Fibroblast of peridontal ligament (primary cell): ENCODE results near the gene UBP1.
"Not testable (repeated sequence)": the region's sequence is repeated elsewhere in the genome, so short reads cannot be mapped to it uniquely, and the experiment has no call there.

Experiments used
- DNase-seq: peaks from one replicate; pipeline ENCODE4 v3.0.0-alpha.2; 2010; ENCODE audit errors: extremely low read depth

The UBP1 gene

DNA sequence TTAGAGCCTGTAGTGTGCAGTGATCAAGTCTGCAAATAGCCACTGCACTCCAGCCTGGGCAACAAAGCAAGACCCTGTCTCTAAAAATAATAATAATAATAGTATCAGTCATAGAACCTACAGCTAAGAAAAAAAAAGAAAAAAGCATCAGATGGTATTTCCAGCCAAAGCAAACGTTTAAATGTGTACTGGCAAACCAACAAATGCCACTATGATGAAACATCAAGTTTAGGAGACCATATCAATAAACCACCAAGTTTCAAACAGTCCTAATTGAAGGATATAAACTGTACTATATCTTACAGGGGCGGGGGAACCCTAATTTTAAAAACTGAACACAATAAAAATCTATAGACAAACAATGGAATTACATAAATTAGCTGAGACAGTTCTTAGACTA lies 6.4 kb downstream of the UBP1 start:
- peak; percentile 67 for DNase-seq

DNA sequence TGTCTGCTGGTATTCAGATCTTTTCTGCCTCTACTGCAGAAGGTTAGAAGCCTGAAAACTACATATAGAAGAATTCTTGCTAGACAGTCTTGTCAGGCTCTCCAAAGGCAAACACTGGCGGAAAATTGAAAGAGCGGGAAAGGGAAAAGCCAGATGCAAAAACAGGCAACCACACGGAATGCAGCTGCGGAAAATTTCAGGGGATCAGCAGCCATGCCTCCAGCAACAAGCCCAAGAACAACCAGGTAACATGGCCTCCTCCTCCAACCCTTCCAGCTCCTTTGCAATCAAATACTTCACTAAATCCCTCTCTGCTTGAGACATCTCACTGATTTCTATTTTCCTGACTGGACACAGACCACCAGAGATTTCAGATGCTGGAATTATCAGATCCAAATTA lies 9.6 kb downstream of the UBP1 start:
- DNase-seq = no peak

DNA sequence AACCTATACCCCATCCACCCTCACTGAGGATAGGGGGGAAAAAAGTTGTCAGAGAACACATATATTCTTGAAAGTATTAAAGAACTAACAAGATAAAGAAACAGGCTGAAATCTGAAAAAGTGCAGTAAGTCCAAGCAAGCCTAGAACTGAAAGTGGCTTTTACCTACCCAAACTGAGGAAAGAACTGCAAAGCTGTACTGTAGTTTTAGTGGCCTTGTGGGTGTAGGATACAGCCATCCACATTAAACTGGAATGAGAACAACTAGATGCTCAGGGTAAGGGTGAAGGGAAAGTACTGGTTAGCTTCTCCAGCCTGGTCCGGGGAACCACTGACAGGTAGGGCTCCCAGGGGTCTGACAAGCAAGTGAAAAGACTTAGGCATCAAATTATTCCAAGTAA lies 10.1 kb downstream of the UBP1 start:
- no peak for DNase-seq

DNA sequence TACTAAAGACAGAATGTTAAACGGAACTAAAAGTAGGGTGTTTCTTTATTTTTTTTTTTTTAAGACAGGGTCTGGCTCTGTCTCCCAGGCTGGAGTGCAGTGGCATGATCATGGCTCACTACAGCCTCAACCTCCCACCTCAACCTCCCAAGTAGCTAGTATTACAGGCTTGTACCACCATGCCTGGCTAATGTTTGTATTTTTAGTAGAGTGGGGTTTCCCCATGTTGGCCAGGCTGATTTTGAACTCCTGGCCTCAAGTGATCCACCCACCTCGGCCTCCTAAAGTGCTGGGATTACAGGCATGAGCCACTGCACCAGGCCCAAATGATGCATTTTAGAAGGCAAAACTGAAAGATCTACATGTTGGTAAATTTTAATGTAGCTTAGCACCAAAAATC lies 10.9 kb downstream of the UBP1 start:
- DNase-seq = not testable (repeated sequence)

DNA sequence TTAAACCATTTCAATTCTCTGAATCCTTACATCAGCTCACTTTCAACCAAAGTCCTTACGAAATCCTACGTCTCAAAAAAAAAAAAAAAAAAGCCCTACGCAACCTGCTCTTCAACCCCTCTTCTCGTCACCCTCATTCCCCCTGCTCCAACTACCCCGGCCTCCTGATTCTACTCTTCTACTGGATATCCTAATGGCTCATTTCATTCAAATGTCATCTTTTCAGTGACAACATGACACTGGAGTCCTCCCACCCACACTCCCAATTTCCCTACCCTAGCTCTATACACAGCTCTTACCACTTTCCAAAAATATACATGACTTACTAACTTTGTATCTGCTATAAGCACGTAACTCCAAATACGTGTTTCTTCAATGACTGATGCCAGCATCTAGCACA lies 11.5 kb downstream of the UBP1 start:
- DNase-seq = no peak

DNA sequence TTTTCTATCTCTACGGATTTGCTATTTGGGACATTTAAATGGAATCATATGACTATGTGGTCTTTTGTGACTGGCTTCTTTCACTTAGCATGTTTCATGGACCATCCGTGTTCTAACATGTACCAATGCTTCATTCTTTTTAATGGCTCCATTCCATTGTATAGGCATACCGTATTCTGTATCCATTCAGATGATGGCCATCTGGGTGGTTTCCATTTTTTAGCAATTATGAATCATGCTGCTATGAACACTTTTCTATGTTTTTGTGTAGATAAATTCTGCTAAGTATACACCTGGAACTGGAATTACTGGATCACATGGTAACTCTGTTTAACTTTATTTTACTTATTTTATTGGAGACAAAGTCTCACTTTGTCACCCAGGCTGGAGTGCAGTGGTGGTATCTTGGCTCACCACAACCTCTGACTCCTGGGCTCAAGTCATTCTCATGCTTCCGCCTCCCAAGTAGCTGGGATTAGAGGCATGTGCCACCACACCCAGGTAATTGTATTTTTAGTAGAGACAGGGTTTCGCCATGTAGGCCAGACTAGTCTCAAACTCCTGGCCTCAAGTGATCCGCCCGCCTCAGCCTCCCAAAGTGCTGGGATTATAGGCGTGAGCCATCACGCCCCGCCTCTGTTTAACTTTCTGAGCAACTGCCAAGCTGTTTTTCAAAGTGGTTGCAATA lies 13.4 kb downstream of the UBP1 start:
- no peak for DNase-seq

DNA sequence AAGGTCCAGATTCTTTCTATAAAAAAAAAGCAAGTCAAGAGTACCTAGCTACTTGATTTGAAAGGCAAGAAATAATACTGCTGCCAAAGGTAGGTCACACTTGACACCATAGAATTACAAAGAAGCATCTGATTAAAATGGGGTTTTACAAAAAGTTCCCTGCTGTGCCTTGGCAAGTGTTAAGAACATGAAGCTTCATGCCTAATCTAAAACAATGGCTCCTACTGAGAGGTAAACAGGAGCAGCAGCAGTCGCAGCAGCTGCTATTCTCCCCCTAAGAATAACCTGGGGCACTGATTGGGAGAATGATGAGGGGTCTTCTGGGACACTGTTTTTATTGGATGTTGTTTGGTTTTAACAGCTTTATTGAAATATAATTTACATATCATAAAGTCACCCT lies 14.1 kb downstream of the UBP1 start:
- DNase-seq = no peak

DNA sequence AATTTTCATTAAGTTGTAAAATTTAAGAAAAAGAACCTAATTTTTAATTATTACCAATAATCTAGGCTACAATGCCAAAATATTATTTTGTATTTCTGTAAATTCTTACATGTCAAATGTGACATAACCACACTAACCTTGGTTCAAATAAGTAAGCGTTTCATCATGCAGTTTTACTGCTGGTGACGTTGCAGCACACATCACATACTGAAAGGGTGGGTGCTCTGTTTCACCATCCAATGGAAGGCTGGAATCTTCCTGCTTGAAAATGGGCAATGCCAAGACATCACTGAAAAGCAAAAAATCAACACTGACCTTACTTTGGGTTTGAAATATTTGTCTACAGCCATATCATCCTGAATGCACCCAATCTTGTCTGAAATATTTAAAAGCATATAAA lies 14.8 kb downstream of the UBP1 start:
- DNase-seq = no peak

DNA sequence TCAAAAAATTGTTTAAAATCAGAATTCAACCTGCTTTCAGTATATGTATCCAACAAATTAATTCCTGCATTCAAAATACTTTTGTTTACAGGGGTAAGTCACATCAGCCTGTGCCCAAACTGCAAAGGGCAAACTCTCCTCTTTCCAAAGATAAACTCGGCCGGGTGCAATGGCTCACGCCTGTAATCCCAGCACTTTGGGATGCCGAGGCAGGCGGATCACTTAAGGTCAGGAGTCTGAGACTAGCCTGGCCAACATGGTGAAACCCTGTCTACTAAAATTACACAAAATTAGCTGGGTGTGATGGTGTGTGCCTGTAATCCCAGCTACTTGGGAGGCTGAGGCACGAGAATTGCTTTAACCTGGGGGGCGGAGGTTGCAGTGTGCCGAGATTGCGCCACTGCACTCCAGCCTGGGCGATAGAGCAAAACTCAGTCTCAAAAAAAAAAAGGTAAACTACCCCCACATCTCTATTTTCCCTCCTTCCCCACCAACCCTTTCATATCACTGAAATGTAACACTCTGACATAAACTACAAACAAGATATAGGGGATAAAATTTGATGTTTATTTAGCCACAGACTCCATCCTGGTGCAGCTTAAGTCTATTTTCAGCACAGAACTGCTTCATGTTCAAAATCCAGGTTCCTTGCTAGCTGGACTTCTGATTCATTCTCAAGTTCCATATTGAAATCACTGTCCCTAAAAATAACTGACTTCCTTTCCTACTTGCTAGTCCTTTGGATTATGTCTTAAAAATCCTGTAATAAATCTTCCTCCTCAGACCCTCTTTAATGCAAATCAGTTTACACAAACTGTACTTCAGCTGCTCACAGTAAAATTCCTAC lies 15.4 kb downstream of the UBP1 start:
- no peak for DNase-seq

DNA sequence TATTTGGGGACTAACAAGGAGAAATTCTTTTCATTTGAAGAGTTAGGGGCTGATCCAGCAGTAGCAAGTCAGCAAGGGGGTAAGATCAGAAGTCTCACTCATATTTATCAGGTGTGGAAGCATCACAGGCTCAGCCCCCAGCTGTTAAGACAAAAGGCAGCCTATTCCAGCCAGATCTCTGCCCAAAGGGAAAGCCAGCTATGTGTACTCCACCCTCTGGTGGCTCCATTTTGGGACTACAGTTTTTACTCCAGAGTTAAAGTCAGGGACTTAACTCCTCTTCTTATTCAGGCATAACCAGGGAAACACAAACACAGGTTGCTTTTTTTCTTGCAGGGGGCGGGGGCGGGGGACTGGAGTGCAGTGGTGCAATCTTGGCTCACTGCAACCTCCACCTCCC lies 19.2 kb downstream of the UBP1 start:
- no peak for DNase-seq

DNA sequence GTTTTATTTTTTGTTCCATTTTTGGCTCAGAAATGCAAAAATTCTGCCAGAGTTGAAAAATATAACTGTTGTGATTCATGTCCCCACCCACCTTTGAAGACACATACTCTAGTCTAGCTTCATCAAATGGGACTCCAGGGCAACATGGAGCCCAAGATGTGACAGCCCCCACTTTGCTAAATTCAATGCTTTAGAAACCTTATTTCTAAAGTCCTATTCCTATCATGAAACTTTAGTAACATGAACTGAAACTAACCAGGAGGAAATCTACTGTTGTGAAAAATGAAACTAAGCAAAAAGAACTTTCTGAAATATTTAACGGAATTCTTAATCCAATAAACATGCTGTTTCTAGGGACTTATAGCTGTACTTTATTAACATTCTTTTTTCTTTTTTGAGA lies 20.3 kb downstream of the UBP1 start:
- no peak for DNase-seq

DNA sequence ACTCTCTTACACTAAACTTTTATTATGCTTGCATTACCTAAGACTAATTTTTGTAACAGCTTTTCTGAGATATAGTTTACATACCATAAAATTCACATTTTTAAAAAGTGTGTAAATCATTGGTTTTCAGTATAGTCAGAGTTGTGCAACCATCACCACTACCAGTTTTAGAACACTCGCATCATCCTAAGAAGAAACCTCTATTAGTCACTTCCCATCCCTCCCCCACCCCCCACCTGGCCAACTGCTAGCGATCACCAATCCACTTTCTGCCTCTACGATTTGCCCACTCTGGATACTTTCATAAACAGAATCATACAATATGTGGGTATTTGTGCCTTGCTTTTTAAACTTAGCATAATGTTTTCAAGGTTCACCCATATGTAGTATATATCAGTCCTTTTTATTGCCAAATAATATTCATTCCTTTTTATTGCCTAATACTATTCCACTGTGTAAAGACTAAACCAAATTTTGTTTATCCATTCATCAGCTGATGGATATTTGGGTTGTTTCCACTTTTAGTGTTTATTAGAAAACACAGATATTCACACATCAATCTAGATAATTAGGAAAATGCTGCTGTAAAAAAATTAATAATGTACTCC lies 23.0 kb downstream of the UBP1 start:
- no peak for DNase-seq

DNA sequence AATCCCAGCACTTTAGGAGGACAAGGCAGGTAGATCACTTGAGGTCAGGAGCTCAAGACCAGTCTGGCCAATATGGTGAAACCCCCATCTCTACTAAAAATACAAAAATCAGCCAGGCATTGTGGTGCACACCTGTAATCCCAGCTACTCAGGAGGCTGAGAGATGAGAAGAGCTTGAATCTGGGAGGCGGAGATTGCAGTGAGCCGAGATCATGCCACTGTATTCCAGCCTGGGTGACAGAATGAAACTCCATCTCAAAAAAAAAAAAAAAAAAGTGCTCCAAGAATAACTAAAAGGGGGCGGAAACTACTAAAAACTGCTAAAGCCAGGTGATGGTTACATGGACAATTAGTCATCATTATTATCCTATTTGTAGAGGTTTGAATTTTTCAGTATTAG lies 29.4 kb downstream of the UBP1 start:
- DNase-seq = not testable (repeated sequence)

DNA sequence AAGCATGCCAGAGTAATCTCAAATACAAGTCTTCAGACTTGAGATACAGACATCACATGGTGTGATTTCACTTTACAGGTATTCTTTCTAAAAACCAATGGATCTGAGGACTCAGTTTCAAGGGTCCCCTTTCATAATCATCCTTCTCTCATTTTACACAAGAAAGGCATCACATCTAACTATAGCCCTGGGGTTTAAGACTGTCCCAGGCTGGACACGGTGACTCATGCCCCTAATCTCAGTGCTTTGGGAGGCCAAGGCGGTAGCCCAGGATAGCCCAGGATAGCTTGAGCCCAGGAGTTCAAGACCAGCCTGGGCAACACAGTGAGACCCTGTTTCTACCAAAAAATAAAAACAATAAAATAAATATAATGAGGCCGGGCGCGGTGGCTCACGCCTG lies 36.4 kb downstream of the UBP1 start:
- no peak for DNase-seq

DNA sequence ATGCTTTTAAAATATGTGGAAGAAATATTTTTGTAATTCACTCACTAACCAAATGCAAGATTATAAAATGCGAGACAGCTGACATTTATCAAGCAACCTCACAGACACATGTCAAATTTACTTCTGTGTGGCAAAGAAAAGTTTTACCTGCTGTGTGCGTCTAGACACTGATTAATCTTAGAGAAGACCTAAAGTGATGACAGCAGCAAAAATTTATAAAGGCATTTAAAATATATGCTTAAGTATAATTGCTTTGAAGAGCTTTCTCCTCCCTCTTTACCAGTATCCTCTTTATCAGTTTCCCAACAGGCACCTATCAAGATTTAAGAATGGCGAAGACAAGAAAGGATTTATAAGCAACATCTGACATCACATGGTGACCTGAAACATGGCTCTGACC lies 37.3 kb downstream of the UBP1 start:
- no peak for DNase-seq

DNA sequence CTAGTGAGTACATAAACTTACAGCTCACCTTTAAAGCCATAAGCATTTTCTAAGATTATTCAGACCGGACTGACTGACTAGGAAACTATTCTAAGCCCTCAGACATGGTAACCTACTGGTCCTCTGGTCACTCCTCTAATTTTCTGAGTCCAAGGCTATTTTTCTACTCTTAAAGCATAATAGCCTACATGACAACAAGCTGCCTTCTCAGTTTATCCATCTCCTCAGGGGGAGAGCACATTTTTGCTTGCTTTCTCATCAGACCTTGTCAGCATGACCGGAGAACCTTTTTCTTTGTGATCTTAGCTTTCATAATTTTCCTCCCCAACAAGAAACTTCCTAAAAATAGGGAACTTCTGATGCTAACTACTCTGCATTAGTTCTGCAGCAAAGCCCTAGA lies 38.4 kb downstream of the UBP1 start:
- DNase-seq = no peak

DNA sequence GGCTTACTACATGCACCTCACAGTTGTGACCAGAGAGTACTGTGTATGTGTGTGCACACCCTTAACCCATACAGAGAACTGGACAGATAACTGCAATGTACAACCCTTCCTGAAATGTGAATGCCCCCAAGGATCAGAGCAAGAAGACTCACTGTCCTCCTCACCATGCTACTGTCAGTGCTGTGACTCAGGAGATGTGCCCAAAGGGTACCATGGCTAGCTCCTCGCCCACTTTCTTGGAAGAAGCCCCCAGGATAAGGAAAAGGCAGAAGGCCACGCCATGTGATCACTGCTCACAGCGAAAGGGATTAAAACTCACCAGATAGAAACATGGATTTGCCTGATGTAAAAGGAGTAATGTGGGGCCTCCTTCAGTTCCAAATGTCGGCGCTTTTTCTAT lies 41.8 kb downstream of the UBP1 start:
- no peak for DNase-seq

DNA sequence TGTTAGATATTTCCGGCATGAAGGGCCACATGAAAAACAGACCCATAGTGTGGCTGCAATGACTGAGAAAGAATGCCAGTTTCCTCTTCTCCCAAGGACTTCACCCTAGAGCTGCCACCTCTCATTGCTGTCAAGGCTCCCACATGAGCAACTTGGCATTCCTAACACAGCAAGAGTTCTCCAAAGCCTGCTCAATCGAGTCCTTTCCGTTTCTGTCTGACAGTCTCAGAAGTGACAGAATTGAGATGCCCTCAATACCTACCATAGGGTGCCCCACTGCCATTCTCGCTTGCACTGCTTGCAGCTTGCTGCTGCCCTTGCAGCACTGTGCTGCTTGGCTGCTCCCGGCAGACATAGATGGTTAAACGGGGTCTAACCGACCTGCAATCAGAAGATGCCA lies 44.3 kb downstream of the UBP1 start:
- no peak for DNase-seq

DNA sequence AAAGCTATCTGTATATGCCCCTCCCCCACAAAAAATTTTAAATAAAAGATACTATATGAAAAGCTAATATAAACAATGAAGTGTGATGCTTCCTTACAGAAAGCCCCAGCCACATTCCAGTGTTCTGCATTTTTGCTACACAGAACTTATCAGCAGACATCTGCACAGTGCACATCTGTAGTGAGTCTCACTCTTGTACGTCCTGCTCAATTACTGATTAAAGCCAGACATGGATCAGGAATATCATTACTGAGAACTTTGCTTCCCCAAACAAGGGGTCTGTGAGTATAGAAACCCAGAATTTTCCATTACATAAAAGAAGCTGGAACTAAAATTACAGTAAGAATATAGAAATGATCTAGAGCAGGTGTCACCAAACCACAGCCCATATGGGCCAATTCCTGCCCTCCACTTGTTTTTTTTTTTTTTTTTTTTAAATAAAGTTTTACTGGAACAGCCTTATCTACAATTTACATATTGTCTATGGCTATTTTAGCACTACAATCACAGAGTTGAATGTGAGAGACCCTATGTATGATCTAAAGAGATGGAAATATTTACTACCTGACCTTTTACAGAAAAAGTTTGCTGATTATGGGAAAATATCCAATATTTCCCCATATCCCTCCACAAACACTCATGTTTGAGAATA lies 45.7 kb downstream of the UBP1 start:
- DNase-seq = no peak

DNA sequence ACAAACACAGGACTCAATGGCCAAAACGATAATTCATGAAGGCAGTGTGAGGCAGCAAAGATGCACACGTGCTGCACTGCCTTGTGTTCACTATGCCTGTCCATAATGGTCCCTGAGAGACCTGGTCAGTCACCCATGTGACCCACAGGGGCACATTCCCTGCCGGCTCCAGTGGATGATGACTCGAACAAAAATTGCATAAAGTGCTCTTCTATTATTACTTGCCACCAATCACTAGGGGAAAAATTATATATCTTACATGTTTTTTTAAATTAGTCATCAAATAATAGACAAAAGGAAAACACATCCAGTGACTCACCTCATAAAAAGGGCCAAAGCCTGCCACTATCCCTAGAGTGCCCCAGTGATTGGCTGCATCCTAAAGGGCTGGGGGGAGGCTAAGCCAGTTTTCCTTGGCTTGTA lies 47.5 kb downstream of the UBP1 start:
- DNase-seq = peak; percentile 89

DNA sequence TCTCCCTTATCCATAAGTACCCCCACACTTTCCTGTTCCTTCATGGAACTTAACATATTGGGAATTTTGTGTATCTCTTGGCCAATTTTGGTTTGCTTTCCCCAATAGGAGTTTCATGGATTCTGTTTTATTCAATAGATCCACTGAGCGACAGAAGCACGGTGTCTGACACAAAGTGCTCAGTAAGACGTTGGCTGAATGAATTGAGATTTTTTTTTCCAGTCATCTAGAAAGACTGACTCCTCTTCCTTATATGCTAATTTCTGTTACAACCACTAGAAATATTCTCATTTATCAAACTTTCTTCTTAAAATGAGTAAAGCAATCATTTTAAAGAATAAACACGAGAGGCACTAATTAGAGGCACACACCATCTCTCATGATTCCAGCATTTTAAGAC lies 48.1 kb downstream of the UBP1 start:
- DNase-seq = no peak

DNA sequence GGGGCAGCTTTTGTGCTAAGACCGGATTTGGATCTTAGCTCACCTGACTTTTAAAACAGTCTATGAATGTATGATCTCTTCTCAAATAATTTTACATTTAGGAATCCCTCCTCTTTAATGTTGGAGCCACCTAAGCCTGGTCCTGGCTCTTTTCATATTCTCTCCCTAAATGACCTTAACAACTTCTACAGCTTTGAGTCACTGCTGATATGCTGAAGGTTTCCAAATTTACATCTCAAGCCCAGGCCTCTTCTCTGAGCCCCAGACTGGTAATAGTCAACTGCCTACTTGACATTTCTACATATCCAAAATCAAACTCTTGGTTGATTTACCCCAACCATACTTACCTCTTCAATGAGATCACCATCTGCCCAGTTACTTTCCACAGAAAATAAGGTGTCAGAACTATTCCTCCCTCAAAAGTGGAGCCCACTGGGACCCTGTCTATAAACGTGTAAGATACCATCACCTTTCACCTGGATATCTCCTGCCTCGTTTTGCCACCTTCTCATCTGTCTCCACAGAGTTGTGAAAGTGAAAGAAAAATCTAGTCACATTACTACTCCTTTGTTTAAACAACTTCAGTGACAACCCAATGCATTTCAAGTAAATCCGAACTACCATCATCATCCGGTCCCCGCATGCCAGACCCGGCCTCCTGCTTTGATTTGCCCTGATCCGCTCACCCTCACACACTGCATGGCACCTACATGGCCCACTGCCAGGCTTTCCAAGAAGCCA lies 48.8 kb downstream of the UBP1 start:
- DNase-seq = no peak
